ENCODE measurements around the gene DCANP1. TPM values are rescaled to one million over a fixed set of nuclear protein-coding genes. Genes with fewer than 3 reads are reported as not detected.
A peak's percentile ranks its signal among the peaks of the same experiment; 100 is the strongest.

The DCANP1 gene
- total RNA-seq, 1 experiment from 2014 or later, result not detected

DNA sequence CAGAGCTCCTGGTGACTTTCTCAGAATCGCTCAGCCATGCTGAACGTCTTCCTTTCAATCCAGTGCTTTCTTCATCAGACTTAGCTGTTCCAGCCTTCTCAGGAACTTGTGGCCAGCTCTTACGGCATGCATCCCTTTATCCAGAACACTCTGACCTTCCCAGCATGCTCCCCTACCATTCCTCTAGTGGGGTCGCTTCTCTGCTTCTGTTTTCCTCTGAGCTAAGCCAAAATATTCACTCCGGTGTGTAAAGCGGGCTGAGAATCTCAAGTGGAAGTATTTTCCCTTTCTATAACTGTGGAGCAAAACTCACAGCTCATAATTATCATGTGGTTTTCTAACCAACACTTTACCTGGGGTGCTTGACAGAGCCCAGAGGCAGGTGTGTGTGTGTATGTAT is 6.2 kb downstream of the DCANP1 start:
- Mint-ChIP-seq H3K27ac (ENCODE audit: unreplicated experiment) (no peak overlapping the region), H3K4me1 (ENCODE audit: low read depth, unreplicated experiment) (no peaks in the 10 kb centered on the region), H3K9me3 (ENCODE audit: unreplicated experiment) (no peaks in the 10 kb centered on the region), H3K4me3 (ENCODE audit: unreplicated experiment) (no peak overlapping the region), H3K27me3 (ENCODE audit: insufficient read depth, unreplicated experiment) (no peaks in the 10 kb centered on the region), H3K36me3 (ENCODE audit: insufficient read depth, unreplicated experiment) (no peaks in the 10 kb centered on the region)
- ChIA-PET POLR2A (no interaction called here), CTCF (interaction anchor here (1.1 to 1.4 kb wide), 2 partner anchors 16 to 20 kb away, joined by 3 read pairs; no protein-coding TSS in a partner anchor)
- Histone ChIP-seq H3K4me1 (peaks cover 8% of the 10 kb centered on the region; the same call in 1 of the 2 replicates), H3K27me3 (replicated peaks; ENCODE audit: control insufficient read depth, insufficient read depth, low read length) (no peaks in the 10 kb centered on the region), H3K36me3 (ENCODE audit: control insufficient read depth, insufficient read depth, low read length) (no peaks in the 10 kb centered on the region), H3K9me3 (no peaks in the 10 kb centered on the region), H3K4me3 (ENCODE audit: low read depth, low read length) (no peak overlapping the region)
- no peak for DNase-seq
- BruUV-seq (replicated peaks), result no TSS peak
- TF ChIP-seq, protein P1, sequence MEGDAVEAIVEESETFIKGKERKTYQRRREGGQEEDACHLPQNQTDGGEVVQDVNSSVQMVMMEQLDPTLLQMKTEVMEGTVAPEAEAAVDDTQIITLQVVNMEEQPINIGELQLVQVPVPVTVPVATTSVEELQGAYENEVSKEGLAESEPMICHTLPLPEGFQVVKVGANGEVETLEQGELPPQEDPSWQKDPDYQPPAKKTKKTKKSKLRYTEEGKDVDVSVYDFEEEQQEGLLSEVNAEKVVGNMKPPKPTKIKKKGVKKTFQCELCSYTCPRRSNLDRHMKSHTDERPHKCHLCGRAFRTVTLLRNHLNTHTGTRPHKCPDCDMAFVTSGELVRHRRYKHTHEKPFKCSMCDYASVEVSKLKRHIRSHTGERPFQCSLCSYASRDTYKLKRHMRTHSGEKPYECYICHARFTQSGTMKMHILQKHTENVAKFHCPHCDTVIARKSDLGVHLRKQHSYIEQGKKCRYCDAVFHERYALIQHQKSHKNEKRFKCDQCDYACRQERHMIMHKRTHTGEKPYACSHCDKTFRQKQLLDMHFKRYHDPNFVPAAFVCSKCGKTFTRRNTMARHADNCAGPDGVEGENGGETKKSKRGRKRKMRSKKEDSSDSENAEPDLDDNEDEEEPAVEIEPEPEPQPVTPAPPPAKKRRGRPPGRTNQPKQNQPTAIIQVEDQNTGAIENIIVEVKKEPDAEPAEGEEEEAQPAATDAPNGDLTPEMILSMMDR (IDR thresholded peaks at IDR 0.05; ENCODE audit: insufficient read depth in 1 of 2, low read depth in 1 of 2, low read length in 1 of 2, severe bottlenecking in 1 of 2, unreplicated experiment in 1 of 2), result no peak
- intact Hi-C loops (cut with micrococcal nuclease; ENCODE audit: unreplicated experiment), result no loop called here

DNA sequence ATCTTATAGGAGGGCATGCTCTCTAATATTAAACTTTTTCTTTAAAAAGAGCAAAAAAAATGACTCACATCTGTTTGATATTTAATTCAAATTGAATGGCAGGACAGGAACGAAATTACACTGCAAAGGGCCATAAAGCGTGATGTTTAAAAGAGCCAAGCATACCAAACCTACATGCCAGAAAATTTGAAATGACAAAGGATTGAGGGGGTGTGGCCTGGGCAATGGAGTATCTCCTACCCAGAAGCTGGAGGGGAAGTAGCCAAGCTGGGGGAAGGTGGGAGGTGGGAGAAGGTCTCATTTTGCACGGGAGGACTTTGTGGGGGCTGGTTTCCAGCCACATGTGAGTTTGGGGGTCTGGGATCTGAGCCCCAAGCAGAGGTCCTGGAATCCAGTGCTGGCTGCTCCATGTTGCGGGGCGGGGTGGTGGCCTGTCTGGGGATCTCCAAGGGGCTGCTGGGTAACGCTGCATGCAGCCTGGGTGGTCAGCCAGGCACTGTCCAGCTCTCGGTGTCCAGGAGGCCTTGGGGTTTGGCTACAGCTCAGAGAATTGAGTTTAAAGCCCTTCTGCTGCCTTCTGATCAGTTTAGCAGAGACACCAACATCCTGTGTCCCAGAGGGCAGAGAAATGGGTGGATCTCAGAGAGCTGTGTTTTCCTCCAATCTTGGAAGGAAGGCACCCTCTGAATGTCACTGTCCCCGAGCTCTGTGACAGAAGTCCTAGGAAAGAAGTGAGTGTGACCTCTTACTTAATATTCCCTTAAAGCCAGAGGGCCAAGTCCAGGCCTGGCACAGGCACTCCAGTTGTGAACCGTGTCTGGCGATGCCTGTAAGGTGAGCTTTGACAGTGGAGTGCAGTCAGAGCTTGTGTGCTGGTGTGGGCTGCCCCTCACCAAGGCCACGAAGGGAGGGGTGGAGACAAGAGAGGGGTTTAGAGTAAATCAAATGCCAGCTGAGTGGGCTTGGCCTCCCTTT is 7.6 kb downstream of the DCANP1 start:
- H3K4me3 ChIP-seq (ENCODE audit: low read depth, low read length), result no peak overlapping the region
- no peaks in the 10 kb centered on the region for H3K36me3 Mint-ChIP-seq (ENCODE audit: insufficient read depth, unreplicated experiment)
- ChIA-PET CTCF (interaction anchor here (1.0 to 1.4 kb wide), 2 partner anchors 18 to 27 kb away, joined by 3 read pairs; no protein-coding TSS in a partner anchor), POLR2A (no interaction called here)
- no peaks in the 10 kb centered on the region for H3K36me3 ChIP-seq (ENCODE audit: control insufficient read depth, insufficient read depth, low read length)
- H3K27ac Mint-ChIP-seq (ENCODE audit: unreplicated experiment), result peak overlapping the region; percentile 4
- H3K4me1 Mint-ChIP-seq (ENCODE audit: low read depth, unreplicated experiment), result peaks cover 6% of the 10 kb centered on the region
- TF ChIP-seq, protein P1 (IDR thresholded peaks at IDR 0.05; ENCODE audit: insufficient read depth in 1 of 2, low read depth in 1 of 2, low read length in 1 of 2, severe bottlenecking in 1 of 2, unreplicated experiment in 1 of 2), result no peak
- no peaks in the 10 kb centered on the region for H3K27me3 ChIP-seq (replicated peaks; ENCODE audit: control insufficient read depth, insufficient read depth, low read length)
- no TSS peak for BruUV-seq (replicated peaks)
- H3K4me3 Mint-ChIP-seq (ENCODE audit: unreplicated experiment), result no peak overlapping the region
- H3K27me3 Mint-ChIP-seq (ENCODE audit: insufficient read depth, unreplicated experiment), result no peaks in the 10 kb centered on the region
- no peaks in the 10 kb centered on the region for H3K9me3 ChIP-seq
- H3K4me1 ChIP-seq, result peaks cover 21% of the 10 kb centered on the region
- no peaks in the 10 kb centered on the region for H3K9me3 Mint-ChIP-seq (ENCODE audit: unreplicated experiment)
- DNase-seq, result no peak
- intact Hi-C loops (cut with micrococcal nuclease; ENCODE audit: unreplicated experiment), result no loop called here

DNA sequence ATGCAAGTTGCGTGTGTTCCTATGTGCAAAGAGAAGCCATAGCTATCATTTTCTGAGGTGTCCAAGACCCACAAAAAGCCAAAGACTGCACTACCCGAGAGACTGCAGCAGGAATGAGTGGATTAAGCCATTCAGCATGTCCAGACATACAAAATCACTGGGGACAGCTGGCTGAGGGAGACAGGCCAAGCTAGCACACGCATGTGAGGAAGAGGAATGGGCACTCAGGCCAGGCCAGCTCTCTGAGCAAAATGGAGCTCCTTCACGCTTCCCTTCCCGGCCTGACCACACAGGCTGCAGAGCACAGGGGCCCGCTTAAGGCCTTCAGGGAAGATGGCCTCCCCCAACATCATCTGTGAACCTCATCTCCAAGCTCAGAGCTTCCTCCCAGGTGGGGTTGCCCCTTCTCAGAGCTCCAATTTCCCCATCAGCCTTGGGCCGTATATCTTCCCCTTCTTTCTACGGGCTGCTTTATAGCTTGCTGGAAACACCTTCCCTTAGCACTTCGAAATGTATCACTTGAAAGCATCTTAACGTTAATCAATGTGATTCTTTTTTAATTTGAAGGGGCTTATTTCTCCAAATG is 8.4 kb downstream of the DCANP1 start:
- no peaks in the 10 kb centered on the region for H3K36me3 ChIP-seq (ENCODE audit: control insufficient read depth, insufficient read depth, low read length)
- H3K9me3 ChIP-seq, result no peaks in the 10 kb centered on the region
- H3K4me3 ChIP-seq (ENCODE audit: low read depth, low read length), result no peak overlapping the region
- BruUV-seq (replicated peaks), result no TSS peak
- Mint-ChIP-seq H3K9me3 (ENCODE audit: unreplicated experiment) (no peaks in the 10 kb centered on the region), H3K36me3 (ENCODE audit: insufficient read depth, unreplicated experiment) (no peaks in the 10 kb centered on the region), H3K27ac (ENCODE audit: unreplicated experiment) (peak overlapping the region; percentile 4), H3K4me3 (ENCODE audit: unreplicated experiment) (no peak overlapping the region), H3K27me3 (ENCODE audit: insufficient read depth, unreplicated experiment) (no peaks in the 10 kb centered on the region), H3K4me1 (ENCODE audit: low read depth, unreplicated experiment) (peaks cover 8% of the 10 kb centered on the region)
- H3K4me1 ChIP-seq, result peaks cover 27% of the 10 kb centered on the region
- H3K27me3 ChIP-seq (replicated peaks; ENCODE audit: control insufficient read depth, insufficient read depth, low read length), result no peaks in the 10 kb centered on the region
- POLR2A ChIA-PET, result no interaction called here
- CTCF ChIA-PET, result no interaction called here
- intact Hi-C loops (cut with micrococcal nuclease; ENCODE audit: unreplicated experiment), result no loop called here
- TF ChIP-seq, protein P1 (IDR thresholded peaks at IDR 0.05; ENCODE audit: insufficient read depth in 1 of 2, low read depth in 1 of 2, low read length in 1 of 2, severe bottlenecking in 1 of 2, unreplicated experiment in 1 of 2), result no peak
- DNase-seq, result no peak
